ENCODE measurements around the gene PSMB8.

- TF ChIP-seq SUZ12 (IDR thresholded peaks at IDR 0.05) (no peak), FOXM1 (IDR thresholded peaks at IDR 0.05; ENCODE audit: borderline replicate concordance) (no peak), BHLHE40 (IDR thresholded peaks at IDR 0.05; ENCODE audit: borderline replicate concordance) (no peak), SP1 (IDR thresholded peaks at IDR 0.05) (no peak), HDGF (IDR thresholded peaks at IDR 0.05; ENCODE audit: borderline replicate concordance) (no peak)
- TF ChIP-seq, protein P1, sequence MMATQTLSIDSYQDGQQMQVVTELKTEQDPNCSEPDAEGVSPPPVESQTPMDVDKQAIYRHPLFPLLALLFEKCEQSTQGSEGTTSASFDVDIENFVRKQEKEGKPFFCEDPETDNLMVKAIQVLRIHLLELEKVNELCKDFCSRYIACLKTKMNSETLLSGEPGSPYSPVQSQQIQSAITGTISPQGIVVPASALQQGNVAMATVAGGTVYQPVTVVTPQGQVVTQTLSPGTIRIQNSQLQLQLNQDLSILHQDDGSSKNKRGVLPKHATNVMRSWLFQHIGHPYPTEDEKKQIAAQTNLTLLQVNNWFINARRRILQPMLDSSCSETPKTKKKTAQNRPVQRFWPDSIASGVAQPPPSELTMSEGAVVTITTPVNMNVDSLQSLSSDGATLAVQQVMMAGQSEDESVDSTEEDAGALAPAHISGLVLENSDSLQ (IDR thresholded peaks at IDR 0.05), result no peak
Measured at GRCh38 chr6:32851025-32851424, 7.2 kb upstream of the PSMB8 start.
